ENCODE data around the gene SYTL3. TPM values are rescaled to one million over a fixed set of nuclear protein-coding genes. Genes with fewer than 3 reads are reported as not detected.
A peak's percentile ranks its signal among the peaks of the same experiment; 100 is the strongest.

The SYTL3 gene
- total and polyA plus RNA-seq, 9 of the 15 experiments (the other 6 are each of a cell fraction or from before 2014, with no cell fraction given) = 0.04 to 0.46 (median 0.17) TPM; not detected in 1

DNA sequence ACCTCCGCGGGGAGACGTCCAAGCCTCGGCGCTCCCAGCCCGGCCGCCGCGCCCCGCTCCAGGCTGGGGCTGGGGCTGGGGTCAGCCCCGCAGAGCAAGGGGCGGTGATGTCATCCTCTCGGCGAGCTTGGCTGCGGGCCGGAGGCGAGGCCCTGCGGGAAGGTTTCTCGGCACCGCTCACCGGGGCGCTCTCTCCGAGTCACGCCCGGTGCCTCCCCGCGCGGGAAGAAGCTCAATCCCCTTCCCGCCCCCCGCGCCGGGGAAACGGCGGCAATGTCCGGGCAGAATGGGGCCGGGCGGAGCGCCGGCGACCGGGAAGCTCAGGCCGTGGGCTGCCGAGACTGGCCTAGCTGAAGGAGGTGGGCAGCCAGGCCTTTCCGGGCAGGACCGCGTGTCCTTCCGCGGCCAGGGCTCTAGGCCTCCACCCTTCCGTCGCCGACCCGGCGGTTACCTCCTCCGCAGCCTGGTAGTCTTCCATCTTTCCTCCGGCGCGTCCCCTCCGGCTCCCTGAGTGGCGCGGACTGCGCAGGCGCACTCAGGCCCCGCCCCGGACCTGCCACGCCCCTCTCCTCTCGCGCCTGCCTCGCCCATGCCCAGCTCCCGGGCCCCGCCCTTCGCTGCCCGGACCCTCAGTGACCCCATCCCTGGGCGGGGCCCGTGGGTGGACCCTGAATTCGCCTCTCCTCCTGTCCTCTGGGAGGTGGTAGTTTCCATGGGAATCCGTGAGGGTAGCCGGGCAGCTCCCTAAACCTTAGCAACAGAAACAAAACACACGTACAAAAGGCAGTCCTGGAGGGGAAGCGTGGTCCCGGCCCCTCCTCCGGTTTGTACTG, 5.4 kb upstream of the SYTL3 start, which contains the start of gene DYNLT1:
TSS of gene DYNLT1 (minus strand) at position 513 of the 833 bp plus-strand sequence. CDS start at position 478, 35 bp downstream.
- ATAC-seq (peak; percentile 92), DNase-seq (ENCODE audit: extremely low read depth in 1 of 4, low spot score in 3 of 4) (peak; percentile 95 to 100 (median 98)), FAIRE-seq (peak; percentile 77)
- CTCF ChIA-PET (ENCODE audit: low intra/inter-chr PET ratio) = interaction anchor here (0.6 kb wide), 1 partner anchor 19 kb away, joined by 4 read pairs; no protein-coding TSS in a partner anchor
- intact Hi-C loops (cut with micrococcal nuclease) = no loop called here
- in situ Hi-C loops (cut with MboI) = no loop called here
- H3K4me3 ChIP-seq = peak within 1 kb of the TSS; percentile 93
- H3K27me3 ChIP-seq (ENCODE audit: control insufficient read depth in 2 of 2, insufficient read depth in 2 of 2, low read length in 2 of 2) = peaks cover 8 to 11% of the 10 kb centered on the region in 2 experiments; a peak in 3 of 5 replicates
- H4K20me1 ChIP-seq (replicated peaks; ENCODE audit: control insufficient read depth, insufficient read depth, low read length) = peaks cover 3% of the 10 kb centered on the region; the same call in 1 of the 2 replicates
- peaks cover 20 to 23% of the 10 kb centered on the region in 2 experiments; a peak in 4 of 5 replicates for H3K4me1 ChIP-seq (replicated peaks in 1 of 2; ENCODE audit: control insufficient read depth in 2 of 2, insufficient read depth in 2 of 2, low read length in 2 of 2)
- under 1% methylated on average over 71 of the region's 81 CpGs for WGBS (ENCODE audit: insufficient coverage, low coverage, missing lambda C conversion rate)
- peaks cover 44% of the 10 kb centered on the region for H3K79me2 ChIP-seq (ENCODE audit: control insufficient read depth, insufficient read depth, low read length)
- peak within 1 kb of the TSS; percentile 93 to 99 for H3K9ac ChIP-seq (ENCODE audit: insufficient read depth in 1 of 2, low read depth in 2 of 2, low read length in 2 of 2)
- H3K9me1 ChIP-seq (ENCODE audit: control insufficient read depth, insufficient read depth, low read length) = no peaks in the 10 kb centered on the region
- peak within 1 kb of the TSS; percentile 96 for H2AFZ ChIP-seq (ENCODE audit: low read depth, low read length)
- no peaks in the 10 kb centered on the region for H3K9me3 ChIP-seq (replicated peaks; ENCODE audit: control insufficient read depth, insufficient read depth, low read depth, low read length)
- peak within 1 kb of the TSS; percentile 86 for H3K4me2 ChIP-seq (ENCODE audit: insufficient read depth, low read length)
- peaks cover 28% of the 10 kb centered on the region; the same call in 2 of the 3 replicates for H3K36me3 ChIP-seq (ENCODE audit: control insufficient read depth, insufficient read depth, low read length)
- H3K27ac ChIP-seq (ENCODE audit: extremely low read depth, low read depth, low read length) = peak within 1 kb of the TSS; percentile 94
- POLR2A ChIA-PET = interaction anchor here (0.7 to 1.9 kb wide), 15 partner anchors 9 to 1048 kb away, joined by 3 to 7 read pairs (median 3); no protein-coding TSS in a partner anchor
- TSS peak; percentile 66 for BruUV-seq (replicated peaks)
- TF ChIP-seq MTF1 (CRISPR knock-in tag; IDR thresholded peaks at IDR 0.05; ENCODE audit: borderline replicate concordance) (no peak), CBFA2T2 (conservative IDR thresholded peaks at IDR 0.05) (no peak), ZNF79 (CRISPR knock-in tag; IDR thresholded peaks at IDR 0.05; ENCODE audit: low read depth) (no peak), ZKSCAN3 (CRISPR knock-in tag; IDR thresholded peaks at IDR 0.05) (no peak), PTTG1 (tag; IDR thresholded peaks at IDR 0.05; ENCODE audit: low read depth) (no peak), PHB2 (IDR thresholded peaks at IDR 0.05; ENCODE audit: low read depth) (no peak), TEAD2 (tag; IDR thresholded peaks at IDR 0.05) (no peak), MCM3 (IDR thresholded peaks at IDR 0.05) (no peak), HCFC1 (IDR thresholded peaks at IDR 0.05; ENCODE audit: low read depth, low read length) (no peak), E2F1 (CRISPR knock-in tag; IDR thresholded peaks at IDR 0.05) (peak; percentile 86; the same call in 1 of the 2 replicates), E2F6 (IDR thresholded peaks at IDR 0.05; ENCODE audit: borderline replicate concordance in 1 of 2, extremely low read depth in 1 of 2, insufficient read depth in 1 of 2, insufficient read length in 1 of 2, low read depth in 1 of 2, low read length in 1 of 2, poor library complexity in 1 of 2, severe bottlenecking in 1 of 2) (peak; percentile 78 to 90), ARID2 (IDR thresholded peaks at IDR 0.05) (0 out of 2 replicates have a peak, but pooled peaks have one; percentile 19), GATA2 (CRISPR knock-in tag; IDR thresholded peaks at IDR 0.05) (no peak), SFPQ (IDR thresholded peaks at IDR 0.05; ENCODE audit: low read depth, low read length) (no peak), BCL6 (CRISPR knock-in tag; IDR thresholded peaks at IDR 0.05) (no peak), ZNF316 (IDR thresholded peaks at IDR 0.05) (no peak; the same call in 1 of the 2 replicates), ZNF431 (CRISPR knock-in tag; IDR thresholded peaks at IDR 0.05) (peak; percentile 70; the same call in 1 of the 2 replicates), POLR2AphosphoS2 (IDR thresholded peaks at IDR 0.05; ENCODE audit: low read length) (peak; percentile 61; the same call in 1 of the 2 replicates)

Data from K562 (cell line).